Left lobe of liver (tissue), 2 donors: ENCODE results near the gene ROR2. TPM values are rescaled to one million over a fixed set of nuclear protein-coding genes. Genes with fewer than 3 reads are reported as not detected.

Experiments used
- ATAC-seq: fragments of 200-7000 bp; cut with Tn5 transposase; one replicate; pipeline ENCODE4 v1.9.1; 2020; ENCODE audit warnings: mild to moderate bottlenecking, moderate library complexity
- DNase-seq: peaks from one replicate; pipeline ENCODE4 v3.0.0-alpha.2; 2020; ENCODE audit warnings: low spot score
- total RNA-seq: library from RNA; stranded (reverse); gene quantifications from one replicate; pipeline ENCODE4 v1.2.1, GENCODE V29; 2021
- donor health status: DM: no; HTN: no; CAD: no; lungs with moderate emphysema.
- donor health status: DM: no; HTN: yes; CAD: no.

ROR2 gene
- total RNA-seq, 1 donor from 2014 or later = 0.15 TPM

- DNase-seq (no peak), ATAC-seq (no peak)
Observed at GRCh38 chr9:91820949-91821880, 128.8 kb downstream of the ROR2 start.

DNA sequence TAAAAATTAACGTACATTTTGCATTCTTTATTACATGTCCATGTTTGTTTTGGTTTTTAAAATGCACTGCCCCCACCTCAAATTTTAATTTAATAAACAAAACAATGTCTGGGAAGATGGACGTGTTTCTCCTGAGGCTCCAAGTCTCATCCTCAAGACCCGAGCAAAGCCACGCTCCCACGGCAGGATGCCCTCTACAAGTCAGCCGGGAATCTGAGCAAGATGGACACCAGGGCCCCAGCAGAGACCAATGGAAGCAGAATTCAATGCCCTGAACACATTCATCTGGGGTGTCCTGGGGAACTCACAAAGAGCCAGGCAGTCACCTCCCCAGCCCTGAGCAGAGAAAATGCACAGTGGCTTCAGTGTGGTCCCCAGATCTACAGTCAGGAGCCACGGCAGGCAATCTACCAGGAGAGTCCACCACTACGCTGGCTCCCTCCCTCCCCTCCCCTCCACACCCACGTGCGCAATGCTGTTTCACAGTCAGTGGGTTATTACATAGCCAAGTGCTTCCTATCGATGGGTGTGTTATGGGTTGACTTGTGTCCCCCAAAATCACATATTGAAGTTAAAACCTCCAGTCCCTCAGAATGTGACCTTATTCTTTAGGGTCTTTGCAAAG, 129.8 kb downstream of the ROR2 start:
- no peak for ATAC-seq
- no peak for DNase-seq

DNA sequence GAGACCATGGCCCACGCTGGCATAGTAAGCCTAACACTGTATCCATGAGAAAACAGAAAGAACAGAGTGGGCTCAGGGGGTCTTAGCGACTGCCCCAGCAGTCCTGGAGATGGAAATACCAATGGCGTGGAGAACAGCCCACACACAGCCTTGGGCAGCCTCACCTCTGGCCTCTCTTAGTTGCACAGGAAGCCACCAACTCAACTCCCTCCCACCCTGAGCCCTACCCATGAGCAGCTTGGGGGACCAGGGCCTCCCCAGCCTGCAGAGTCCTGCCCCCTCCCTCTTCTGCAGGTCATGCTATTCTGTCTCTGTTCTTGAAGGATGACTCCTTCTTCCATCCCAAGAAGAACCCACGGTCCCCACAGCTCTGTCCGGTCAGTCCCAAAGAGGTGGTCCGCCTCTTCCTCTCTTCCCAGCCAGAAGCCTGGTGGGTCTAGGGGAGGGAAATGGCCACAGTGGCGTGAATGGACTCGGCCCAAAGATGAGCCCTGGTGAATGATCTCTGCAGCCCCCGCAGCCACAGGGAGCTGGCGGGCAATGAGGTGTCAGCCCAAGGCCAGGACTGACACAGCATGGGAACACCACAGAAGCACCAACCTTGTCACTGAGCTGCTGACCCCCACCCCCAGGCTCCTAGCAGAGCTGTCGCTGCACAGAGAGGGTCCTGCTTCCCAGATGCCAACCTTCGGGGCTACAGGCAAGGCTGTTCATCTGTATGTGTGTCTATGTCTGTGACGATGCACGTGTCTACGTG, 131.2 kb downstream of the ROR2 start:
- DNase-seq (no peak), ATAC-seq (no peak)

DNA sequence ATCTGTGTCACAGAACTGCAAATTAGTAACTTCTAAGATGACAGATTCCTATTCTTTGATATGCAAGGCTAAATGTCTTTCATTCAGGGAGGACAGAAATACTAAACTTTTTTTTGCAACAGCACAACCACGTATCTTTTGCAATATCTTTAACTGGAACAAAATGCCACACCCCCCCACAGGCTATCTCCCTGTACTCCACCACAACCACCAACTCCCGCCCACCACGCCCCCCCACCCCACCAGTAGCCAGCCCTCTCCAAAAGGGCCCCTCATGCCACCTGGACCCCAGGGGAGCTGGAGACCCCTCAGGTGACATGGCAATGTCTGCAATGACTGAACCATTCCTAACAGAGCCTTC, 131.8 kb downstream of the ROR2 start:
- peak; percentile 14 for ATAC-seq

DNA sequence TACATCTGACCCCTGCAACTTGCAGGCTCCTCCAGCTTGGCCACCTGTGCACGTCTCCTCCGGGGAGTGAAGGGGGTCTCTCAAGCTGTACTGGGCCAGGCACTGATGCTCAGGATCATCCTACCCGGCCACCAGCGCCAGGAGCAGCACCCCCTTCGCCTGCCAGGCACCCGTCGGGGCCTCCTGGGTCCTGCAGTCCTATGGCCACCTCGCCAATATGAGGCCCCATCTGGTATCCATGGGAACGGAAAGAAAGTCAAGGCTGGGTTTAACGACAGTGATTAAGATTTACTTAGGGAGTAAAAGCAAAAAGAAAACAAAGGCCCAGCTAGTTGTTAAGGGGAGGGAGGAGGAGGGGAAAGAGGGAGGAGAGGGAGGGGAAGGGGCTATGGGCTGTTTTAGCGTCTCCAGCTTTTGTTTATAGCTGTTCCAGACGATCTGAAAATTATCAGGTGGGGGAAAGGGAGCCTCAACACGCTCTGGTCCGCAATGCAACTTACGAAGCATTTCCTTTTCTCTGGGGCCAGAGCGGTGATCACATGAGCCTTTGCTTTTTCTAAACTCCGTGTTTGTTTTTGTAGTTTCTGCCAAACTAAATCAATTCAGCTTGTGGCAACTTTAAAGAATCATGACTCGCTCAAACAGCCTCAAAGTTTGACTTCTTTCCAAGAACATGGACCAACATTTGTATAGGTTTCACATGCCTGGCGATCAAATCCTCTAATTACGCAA, 132.4 kb downstream of the ROR2 start:
- no peak for DNase-seq
- peak; percentile 75 for ATAC-seq

More for the DNA sequence above, 131.8 kb downstream of the ROR2 start:
- DNase-seq = no peak

DNA sequence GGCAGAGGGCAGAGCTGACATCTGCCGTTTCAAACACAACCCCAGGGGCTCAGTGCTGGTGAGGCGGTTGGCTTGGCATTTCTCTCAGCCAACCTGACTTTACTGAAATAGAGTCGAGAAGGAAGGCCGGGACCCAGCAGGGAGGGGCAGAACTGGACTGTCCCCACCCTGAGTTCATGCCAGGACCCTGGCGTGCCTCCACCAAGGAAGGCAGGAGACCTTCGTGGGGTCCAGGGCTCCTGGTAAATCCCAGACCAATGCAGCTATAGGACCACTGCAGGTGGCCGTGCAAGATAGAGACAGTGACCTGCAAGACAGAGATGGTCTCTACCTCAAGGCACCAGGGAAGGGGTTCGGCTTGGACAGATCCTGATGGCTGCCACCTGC, 132.9 kb downstream of the ROR2 start:
- ATAC-seq (no peak), DNase-seq (no peak)

DNA sequence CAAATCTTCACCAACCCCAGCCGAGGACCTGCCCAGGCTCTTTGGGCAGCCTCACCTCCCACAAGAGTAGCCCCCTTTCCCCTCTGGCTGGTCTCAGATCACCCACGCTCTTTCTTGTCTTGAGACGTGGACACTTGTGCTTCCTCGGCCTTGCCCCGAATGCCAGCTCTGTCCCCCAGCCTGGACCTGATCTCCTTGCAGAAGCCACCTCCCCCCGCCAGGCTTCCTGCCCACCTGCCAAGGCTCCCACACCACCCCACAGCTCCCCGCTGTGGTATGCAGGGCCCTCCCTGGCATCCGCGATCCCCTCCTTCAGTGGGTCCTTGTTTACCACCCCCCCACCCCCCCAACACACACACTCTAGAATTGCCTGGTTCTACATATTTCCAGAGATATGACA, 133.7 kb downstream of the ROR2 start:
- ATAC-seq = no peak
- DNase-seq = no peak

GRCh38 chr9:91815896-91816295, 134.1 kb downstream of the ROR2 start:
- DNase-seq = no peak
- no peak for ATAC-seq

- DNase-seq (no peak), ATAC-seq (no peak)
Observed at GRCh38 chr9:91814753-91815152, 135.3 kb downstream of the ROR2 start.

- ATAC-seq = no peak
- DNase-seq = no peak
Observed at GRCh38 chr9:91814201-91814600, 135.8 kb downstream of the ROR2 start.

- ATAC-seq (no peak), DNase-seq (no peak)
Observed at GRCh38 chr9:91813176-91813795, 136.7 kb downstream of the ROR2 start.

- peak; percentile 7 for DNase-seq
- no peak for ATAC-seq
Observed at GRCh38 chr9:91812191-91812590, 137.8 kb downstream of the ROR2 start.

DNA sequence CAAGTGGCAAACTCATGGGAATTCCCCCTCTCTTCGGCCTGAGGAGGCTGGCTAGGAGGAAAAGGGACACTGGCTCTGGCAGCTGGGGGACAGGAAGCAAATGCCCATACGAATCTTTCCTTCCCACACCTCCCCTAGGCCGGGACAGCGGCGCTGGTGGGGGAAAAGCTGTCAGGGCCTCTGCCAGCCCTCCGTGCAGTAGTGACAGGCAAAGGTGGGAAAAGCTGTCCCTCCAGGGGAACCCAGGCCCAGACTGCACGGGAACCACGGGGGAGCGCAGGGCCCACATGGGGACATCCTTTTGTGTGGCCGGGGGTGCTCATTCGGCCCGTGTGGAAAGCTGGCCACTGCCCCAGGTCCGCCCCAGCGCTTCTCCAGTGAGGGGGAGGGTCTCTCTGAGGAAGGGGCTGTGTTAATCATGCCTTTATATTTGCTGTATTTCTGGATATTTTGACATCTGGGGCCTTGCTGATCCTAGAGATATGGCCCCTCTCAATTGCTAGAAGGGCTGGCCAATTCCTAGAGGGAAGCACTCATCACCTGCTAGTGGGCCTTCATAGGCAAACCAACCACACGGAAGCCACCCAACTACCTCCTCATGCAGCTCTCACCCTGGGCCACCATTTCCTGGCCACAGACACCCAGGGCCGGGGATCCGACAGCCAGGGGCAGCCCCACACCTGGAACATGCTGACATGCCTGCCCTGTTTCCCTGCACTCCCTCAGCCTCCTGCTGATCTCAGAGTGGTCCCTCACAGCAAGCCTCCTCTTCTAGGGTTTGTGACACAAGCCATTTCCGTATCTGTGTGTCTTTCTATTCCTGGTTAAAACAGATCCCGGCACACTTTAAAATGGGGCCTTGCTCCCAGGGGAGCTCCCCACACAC, 138.8 kb downstream of the ROR2 start:
- no peak for ATAC-seq
- DNase-seq = peak; percentile 31

DNA sequence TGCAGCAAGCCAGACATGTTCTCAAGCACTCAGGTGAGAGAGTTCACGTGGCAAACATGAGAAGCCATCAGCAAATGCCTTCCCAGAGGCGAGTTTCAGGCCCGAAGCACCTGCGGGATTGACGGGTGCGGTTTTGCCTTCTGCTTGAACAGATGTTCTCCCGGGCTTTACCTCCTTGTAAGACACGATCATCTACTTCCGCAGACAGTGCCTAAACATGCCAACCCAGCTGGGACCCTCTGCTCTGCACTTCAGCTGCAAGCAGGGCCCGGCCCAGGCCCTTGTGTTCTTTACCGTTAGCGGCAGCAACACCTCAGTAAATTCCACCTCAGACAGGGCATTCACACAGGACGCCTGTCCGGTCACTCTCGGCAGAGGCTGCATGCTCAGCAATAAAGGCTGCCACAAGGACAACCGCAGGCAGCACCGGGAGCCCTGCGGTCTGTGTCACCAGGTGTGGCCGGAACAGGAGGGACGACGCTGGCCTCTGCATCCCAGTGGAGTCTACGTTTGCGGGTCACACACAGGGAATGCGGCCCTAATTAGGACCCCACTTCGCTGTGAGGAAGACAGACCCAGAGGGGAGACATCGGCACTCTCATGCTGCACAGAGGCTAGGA, 139.6 kb downstream of the ROR2 start:
- no peak for ATAC-seq
- peak; percentile 22 for DNase-seq

DNA sequence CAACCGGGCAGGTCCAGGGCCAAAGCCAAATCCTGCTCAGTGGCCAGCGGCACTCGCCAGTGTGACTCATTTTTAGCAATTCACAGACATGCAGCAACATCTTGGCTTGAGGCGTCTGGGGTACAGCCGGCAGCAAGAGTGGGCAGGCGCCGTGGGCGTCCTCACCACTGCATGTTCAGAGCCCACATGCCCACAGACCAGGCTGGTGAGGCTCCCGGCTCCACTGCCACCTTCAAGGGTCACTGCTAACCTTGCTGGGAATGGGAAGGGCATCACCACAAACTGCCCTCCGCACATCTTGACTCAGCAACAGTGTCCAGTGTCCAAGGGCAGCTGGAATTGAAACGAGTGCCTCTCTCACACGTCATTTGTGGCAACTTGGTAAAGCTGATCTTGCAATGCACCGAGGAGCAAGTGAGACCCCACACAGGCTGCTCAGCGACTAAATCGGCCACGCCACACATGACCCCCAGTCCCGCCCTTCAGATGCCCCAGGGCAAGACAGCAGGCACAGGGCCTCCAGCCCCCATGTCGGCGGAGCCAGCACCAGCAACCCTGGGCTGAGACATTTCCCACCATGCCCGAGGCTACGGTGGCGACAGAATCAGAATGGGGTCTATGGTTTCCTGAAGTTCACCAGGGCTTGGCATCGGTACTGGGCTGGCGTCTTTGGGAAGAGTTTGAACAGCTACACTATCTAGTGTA, 140.3 kb downstream of the ROR2 start:
- peak; percentile 23 for DNase-seq

GRCh38 chr9:91807643-91808246, 142.3 kb downstream of the ROR2 start:
- peak; percentile 8 for DNase-seq
- ATAC-seq = no peak

More for the DNA sequence above, 140.3 kb downstream of the ROR2 start:
- ATAC-seq = no peak

- ATAC-seq = no peak
Observed at GRCh38 chr9:91805031-91805430, 145.0 kb downstream of the ROR2 start.

More at GRCh38 chr9:91805031-91805430, 145.0 kb downstream of the ROR2 start:
- peak; percentile 21 for DNase-seq
